ENCODE measurements around the gene TXNDC11. TPM values are rescaled to one million over a fixed set of nuclear protein-coding genes. Genes with fewer than 3 reads are reported as not detected.

TXNDC11 gene
- total and polyA plus RNA-seq, 9 of the 15 experiments (the other 6 are each of a cell fraction or from before 2014, with no cell fraction given): 0.66 to 32.6 (median 26.2) TPM

DNA sequence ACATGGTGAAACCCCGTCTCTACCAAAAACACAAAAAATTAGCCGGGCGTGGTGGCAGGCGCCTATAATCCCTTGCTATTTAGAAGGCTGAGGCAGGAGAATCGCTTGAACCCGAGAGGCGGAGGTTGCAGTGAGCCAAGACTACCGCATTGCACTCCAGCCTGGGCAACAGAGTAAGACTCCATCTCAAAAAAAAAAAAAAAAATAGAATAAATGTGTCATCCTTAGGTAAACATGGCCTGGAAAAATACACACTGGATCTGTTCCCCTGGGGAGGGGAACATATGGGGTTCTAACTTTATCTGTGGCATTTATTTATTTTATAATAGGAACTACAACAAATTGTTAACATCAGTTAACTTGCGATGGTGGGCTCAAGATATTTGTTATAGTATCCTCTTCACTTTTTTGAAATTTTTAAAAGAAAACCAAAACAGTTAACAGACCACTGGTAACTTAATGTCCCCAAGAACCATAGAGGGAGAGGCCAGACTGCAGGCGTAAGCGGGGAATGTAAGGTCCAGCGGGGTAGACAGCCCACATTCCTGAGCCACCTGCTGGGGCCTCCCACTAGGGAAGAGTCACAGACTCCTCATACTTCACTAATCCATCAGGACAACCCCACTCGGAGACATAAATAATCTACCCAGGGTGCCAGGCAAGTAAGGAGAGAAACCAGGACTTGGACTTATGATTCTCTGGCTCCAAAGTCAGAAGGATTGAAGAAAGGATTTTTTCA is 12.5 kb upstream of the TXNDC11 start:
- Histone ChIP-seq H3K9me3 (replicated peaks; ENCODE audit: control insufficient read depth, insufficient read depth, low read depth, low read length) (no peaks in the 10 kb centered on the region), H3K9me1 (ENCODE audit: control insufficient read depth, insufficient read depth, low read length) (no peaks in the 10 kb centered on the region), H3K27ac (ENCODE audit: extremely low read depth, low read depth, low read length) (no peak overlapping the region), H3K4me2 (ENCODE audit: insufficient read depth, low read length) (no peak overlapping the region), H3K36me3 (ENCODE audit: control insufficient read depth, insufficient read depth, low read length) (peaks cover 84% of the 10 kb centered on the region), H3K4me3 (no peak overlapping the region), H4K20me1 (replicated peaks; ENCODE audit: control insufficient read depth, insufficient read depth, low read length) (peaks cover 4% of the 10 kb centered on the region; the same call in 1 of the 2 replicates), H3K27me3 (ENCODE audit: control insufficient read depth in 2 of 2, insufficient read depth in 2 of 2, low read length in 2 of 2) (no peaks in the 10 kb centered on the region), H2AFZ (ENCODE audit: low read depth, low read length) (no peak overlapping the region), H3K79me2 (ENCODE audit: control insufficient read depth, insufficient read depth, low read length) (no peaks in the 10 kb centered on the region), H3K9ac (ENCODE audit: insufficient read depth in 1 of 2, low read depth in 2 of 2, low read length in 2 of 2) (no peak overlapping the region), H3K4me1 (replicated peaks in 1 of 2; ENCODE audit: control insufficient read depth in 2 of 2, insufficient read depth in 2 of 2, low read length in 2 of 2) (no peaks in the 10 kb centered on the region)
- ATAC-seq: no peak
- ChIA-PET CTCF (ENCODE audit: low intra/inter-chr PET ratio) (no interaction called here), POLR2A (interaction anchor here (0.6 kb wide), 3 partner anchors 12 to 31 kb away, joined by 3 read pairs; partner anchors contain the start of gene TXNDC11)
- BruUV-seq (replicated peaks): no TSS peak
- no peak for DNase-seq (ENCODE audit: extremely low read depth in 1 of 4, low spot score in 3 of 4)
- WGBS (ENCODE audit: insufficient coverage, low coverage, missing lambda C conversion rate): 93% methylated on average over 13 of the region's 13 CpGs
- intact Hi-C loops (cut with micrococcal nuclease): no loop called here
- no peak for FAIRE-seq
- in situ Hi-C loops (cut with MboI): no loop called here
- TF ChIP-seq TAF1 (IDR thresholded peaks at IDR 0.05; ENCODE audit: control insufficient read depth, extremely low read depth, insufficient read depth, low read length, severe bottlenecking) (no peak), ZNF445 (CRISPR knock-in tag; IDR thresholded peaks at IDR 0.05; ENCODE audit: low read depth) (no peak), NBN (IDR thresholded peaks at IDR 0.05; ENCODE audit: low read depth) (no peak), AFF1 (IDR thresholded peaks at IDR 0.05; ENCODE audit: low read depth in 1 of 2, partially characterized antibody in 2 of 2) (no peak), NKRF (IDR thresholded peaks at IDR 0.05; ENCODE audit: borderline replicate concordance) (no peak), SMARCE1 (IDR thresholded peaks at IDR 0.05) (no peak), CREB3L1 (IDR thresholded peaks at IDR 0.05; ENCODE audit: borderline replicate concordance, low read depth) (no peak), ZNF224 (CRISPR knock-in tag; IDR thresholded peaks at IDR 0.05) (no peak), STAT5B (CRISPR knock-in tag; IDR thresholded peaks at IDR 0.05) (no peak), KLF6 (CRISPR knock-in tag; IDR thresholded peaks at IDR 0.05; ENCODE audit: borderline replicate concordance) (no peak)
- TF ChIP-seq, protein P1, sequence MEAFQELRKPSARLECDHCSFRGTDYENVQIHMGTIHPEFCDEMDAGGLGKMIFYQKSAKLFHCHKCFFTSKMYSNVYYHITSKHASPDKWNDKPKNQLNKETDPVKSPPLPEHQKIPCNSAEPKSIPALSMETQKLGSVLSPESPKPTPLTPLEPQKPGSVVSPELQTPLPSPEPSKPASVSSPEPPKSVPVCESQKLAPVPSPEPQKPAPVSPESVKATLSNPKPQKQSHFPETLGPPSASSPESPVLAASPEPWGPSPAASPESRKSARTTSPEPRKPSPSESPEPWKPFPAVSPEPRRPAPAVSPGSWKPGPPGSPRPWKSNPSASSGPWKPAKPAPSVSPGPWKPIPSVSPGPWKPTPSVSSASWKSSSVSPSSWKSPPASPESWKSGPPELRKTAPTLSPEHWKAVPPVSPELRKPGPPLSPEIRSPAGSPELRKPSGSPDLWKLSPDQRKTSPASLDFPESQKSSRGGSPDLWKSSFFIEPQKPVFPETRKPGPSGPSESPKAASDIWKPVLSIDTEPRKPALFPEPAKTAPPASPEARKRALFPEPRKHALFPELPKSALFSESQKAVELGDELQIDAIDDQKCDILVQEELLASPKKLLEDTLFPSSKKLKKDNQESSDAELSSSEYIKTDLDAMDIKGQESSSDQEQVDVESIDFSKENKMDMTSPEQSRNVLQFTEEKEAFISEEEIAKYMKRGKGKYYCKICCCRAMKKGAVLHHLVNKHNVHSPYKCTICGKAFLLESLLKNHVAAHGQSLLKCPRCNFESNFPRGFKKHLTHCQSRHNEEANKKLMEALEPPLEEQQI (IDR thresholded peaks at IDR 0.05): no peak
